HG03460 (cell line): ENCODE measurements around the gene AGAP3.

Experiments used
- ATAC-seq: cut with Tn5 transposase; IDR thresholded peaks from one replicate; pipeline ENCODE4 v1.9.1; 2021; ENCODE audit not compliant: unreplicated experiment

Gene AGAP3

GRCh38 chr7:151087245-151088018 is 1.2 kb downstream of the AGAP3 start:
- no peak for ATAC-seq

GRCh38 chr7:151088019-151088855 is 2.0 kb downstream of the AGAP3 start:
- no peak for ATAC-seq

- ATAC-seq = no peak
Measured at GRCh38 chr7:151088856-151089699, 2.8 kb downstream of the AGAP3 start.

- ATAC-seq = no peak
Measured at GRCh38 chr7:151089893-151090730, 3.8 kb downstream of the AGAP3 start.

- no peak for ATAC-seq
Measured at GRCh38 chr7:151091003-151091402, 4.7 kb downstream of the AGAP3 start.

- no peak for ATAC-seq
Measured at GRCh38 chr7:151091431-151091830, 5.2 kb downstream of the AGAP3 start.

- ATAC-seq = no peak
Measured at GRCh38 chr7:151091988-151092387, 5.7 kb downstream of the AGAP3 start.

GRCh38 chr7:151093748-151094147 is 7.5 kb downstream of the AGAP3 start:
- ATAC-seq = no peak

- ATAC-seq = no peak
Measured at GRCh38 chr7:151094675-151095074, 8.4 kb downstream of the AGAP3 start.

GRCh38 chr7:151095123-151095797 is 9.0 kb downstream of the AGAP3 start:
- no peak for ATAC-seq

- no peak for ATAC-seq
Measured at GRCh38 chr7:151095828-151096475, 9.7 kb downstream of the AGAP3 start.

GRCh38 chr7:151099486-151100211 is 13.4 kb downstream of the AGAP3 start:
- no peak for ATAC-seq

- ATAC-seq = no peak
Measured at GRCh38 chr7:151100921-151101320, 14.6 kb downstream of the AGAP3 start.

GRCh38 chr7:151101621-151102396 is 15.5 kb downstream of the AGAP3 start:
- no peak for ATAC-seq

GRCh38 chr7:151102991-151103390 is 16.7 kb downstream of the AGAP3 start:
- no peak for ATAC-seq

GRCh38 chr7:151103973-151104372 is 17.7 kb downstream of the AGAP3 start:
- no peak for ATAC-seq

- ATAC-seq = no peak
Measured at GRCh38 chr7:151104411-151105235, 18.3 kb downstream of the AGAP3 start.
